GM19035 (cell line): ENCODE data around the gene SKOR1.

ENCODE experiments used
- ATAC-seq: cut with Tn5 transposase; IDR thresholded peaks from one replicate; pipeline ENCODE4 v1.9.1; 2021; ENCODE audit not compliant: unreplicated experiment

The SKOR1 gene

GRCh38 chr15:67792250-67792942 is 32.9 kb upstream of the SKOR1 start:
- no peak for ATAC-seq

- no peak for ATAC-seq
Measured at GRCh38 chr15:67794832-67795574, 30.3 kb upstream of the SKOR1 start.

GRCh38 chr15:67796196-67797127 is 28.8 kb upstream of the SKOR1 start:
- ATAC-seq, result no peak

- no peak for ATAC-seq
Measured at GRCh38 chr15:67799801-67800205, 25.5 kb upstream of the SKOR1 start.

GRCh38 chr15:67801142-67801541 is 24.2 kb upstream of the SKOR1 start:
- ATAC-seq, result no peak

- ATAC-seq, result no peak
Measured at GRCh38 chr15:67801926-67802914, 23.1 kb upstream of the SKOR1 start.

GRCh38 chr15:67803299-67803698 is 22.0 kb upstream of the SKOR1 start:
- ATAC-seq, result no peak

GRCh38 chr15:67803996-67804843 is 21.1 kb upstream of the SKOR1 start:
- ATAC-seq, result no peak

GRCh38 chr15:67805008-67805665 is 20.2 kb upstream of the SKOR1 start:
- no peak for ATAC-seq

- no peak for ATAC-seq
Measured at GRCh38 chr15:67805666-67806516, 19.4 kb upstream of the SKOR1 start.

GRCh38 chr15:67806536-67806935 is 18.8 kb upstream of the SKOR1 start:
- no peak for ATAC-seq

GRCh38 chr15:67807141-67807540 is 18.2 kb upstream of the SKOR1 start:
- no peak for ATAC-seq

- no peak for ATAC-seq
Measured at GRCh38 chr15:67807836-67808235, 17.5 kb upstream of the SKOR1 start.

- no peak for ATAC-seq
Measured at GRCh38 chr15:67808821-67809220, 16.5 kb upstream of the SKOR1 start.

- ATAC-seq, result no peak
Measured at GRCh38 chr15:67809441-67809840, 15.9 kb upstream of the SKOR1 start.

- ATAC-seq, result no peak
Measured at GRCh38 chr15:67809866-67810265, 15.4 kb upstream of the SKOR1 start.

- ATAC-seq, result no peak
Measured at GRCh38 chr15:67812241-67812644, 13.1 kb upstream of the SKOR1 start.

- no peak for ATAC-seq
Measured at GRCh38 chr15:67813104-67813634, 12.1 kb upstream of the SKOR1 start.
